GM18870 (cell line): ENCODE data around the gene CCDC106.

Experiments
- ATAC-seq: cut with Tn5 transposase; IDR thresholded peaks from one replicate; pipeline ENCODE4 v1.9.1; 2021; ENCODE audit warnings: moderate library complexity; ENCODE audit not compliant: unreplicated experiment

Gene CCDC106

DNA sequence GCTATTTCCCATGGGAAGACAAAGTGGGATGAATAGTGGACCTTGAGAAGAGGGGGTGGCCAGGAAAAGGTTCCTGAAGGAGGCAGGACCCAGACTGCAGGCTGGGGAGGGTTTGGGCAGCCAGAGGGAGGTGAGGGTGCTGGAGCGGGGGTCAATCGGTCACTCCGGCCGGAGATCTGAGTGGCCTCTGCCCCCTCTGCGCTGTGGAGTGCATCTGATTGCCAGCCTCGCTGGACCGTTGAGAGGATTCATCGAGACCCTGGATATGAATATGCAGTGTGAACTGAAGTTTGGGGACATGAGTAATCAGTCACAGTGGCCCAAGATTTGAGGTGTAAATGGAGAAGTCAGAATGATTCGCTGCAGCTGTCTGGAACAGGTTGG is 12.7 kb upstream of the CCDC106 start:
- no peak for ATAC-seq

- no peak for ATAC-seq
These were observed 12.1 kb upstream of the CCDC106 start for GRCh38 chr19:55635856-55636440.

DNA sequence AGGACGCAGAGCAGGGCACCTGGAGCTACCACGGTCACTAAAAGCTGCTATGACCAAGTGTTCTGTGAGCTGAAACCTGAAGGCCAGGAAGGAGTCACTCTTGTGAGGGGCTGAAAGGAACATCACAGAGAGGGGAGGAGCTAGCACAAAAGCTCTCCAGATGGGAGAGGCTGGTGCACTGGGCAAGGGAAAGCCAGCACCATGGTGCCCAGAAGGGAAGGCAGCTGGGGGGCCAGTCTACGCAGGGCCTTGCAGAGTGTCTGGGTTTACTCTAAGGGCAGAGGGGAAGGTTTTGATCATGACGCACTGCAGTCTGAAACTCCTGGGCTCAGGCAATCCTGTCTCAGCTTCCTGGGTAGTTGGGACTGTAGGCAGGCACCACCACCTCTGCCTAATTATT is 11.3 kb upstream of the CCDC106 start:
- no peak for ATAC-seq

GRCh38 chr19:55637534-55637933 is 10.5 kb upstream of the CCDC106 start:
- ATAC-seq: no peak

DNA sequence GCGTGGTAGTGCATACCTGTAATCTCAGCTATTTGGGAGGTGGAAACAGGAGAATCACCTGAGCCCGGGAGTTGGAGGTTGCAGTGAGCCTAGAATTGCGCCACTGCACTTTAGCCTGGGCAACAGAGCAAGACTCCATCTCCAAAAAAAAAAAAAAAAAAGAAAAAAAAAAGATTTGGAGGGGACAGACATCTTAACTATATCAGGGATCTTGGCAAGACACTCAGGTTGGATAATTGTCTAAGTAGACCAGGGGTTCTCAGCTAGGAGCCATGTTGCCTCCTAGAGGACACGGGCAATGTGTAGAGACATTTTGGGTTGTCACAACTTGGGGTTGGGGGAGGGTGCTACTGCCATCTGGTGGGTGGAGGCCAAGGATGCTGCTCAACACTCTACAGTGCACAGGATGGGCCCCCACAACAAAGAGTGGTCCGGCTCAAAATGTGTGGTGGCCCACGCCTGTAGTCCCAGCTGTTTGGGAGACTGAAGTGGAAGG is 9.1 kb upstream of the CCDC106 start:
- no peak for ATAC-seq

- no peak for ATAC-seq
These were observed 7.9 kb upstream of the CCDC106 start for GRCh38 chr19:55640043-55640576.

DNA sequence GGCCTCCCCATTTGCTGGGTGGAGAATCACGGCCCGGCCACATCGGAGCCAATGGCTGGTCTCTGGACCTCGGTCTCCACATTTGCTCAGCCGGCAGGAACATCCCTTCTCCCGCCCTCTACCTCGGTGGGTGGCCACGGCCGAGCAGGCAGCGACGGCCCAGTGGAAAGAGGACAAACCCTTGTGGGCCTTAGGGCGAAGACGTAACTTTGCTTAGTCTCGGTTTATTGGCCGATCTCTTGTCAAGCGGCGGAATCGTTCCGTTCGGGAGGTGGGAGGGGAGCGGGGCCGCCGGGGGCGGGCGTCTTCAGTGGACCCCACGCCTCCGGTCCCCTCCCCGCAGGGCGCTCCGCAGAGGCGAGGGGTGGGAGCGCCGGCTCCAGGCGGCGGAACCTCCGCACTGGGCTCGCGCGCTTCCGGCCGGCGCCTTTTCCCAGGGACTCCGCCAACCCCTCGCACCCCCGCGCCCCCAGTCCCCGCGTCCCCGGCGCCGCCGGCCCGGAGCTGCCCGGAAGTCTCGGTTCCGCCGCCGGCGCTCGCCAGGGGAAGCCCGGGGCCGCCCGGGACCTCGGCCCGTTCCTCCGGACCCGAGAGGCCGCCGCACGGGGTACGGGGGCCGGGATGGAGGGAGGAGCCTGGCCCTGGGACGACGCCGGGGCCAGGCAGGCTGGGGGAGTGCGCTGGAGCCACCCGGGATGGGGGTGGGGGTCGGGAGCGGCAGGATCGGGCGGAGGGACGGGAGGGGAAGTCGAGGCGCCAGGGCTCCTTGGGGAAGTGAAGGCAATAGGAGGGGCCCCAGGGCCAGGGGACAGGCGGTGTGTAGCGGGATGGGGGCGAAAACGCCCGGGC is 7.2 kb upstream of the CCDC106 start, which contains the start of gene ZNF580:
ZNF580 (plus strand) TSS at position 426 of the 849 bp plus-strand sequence. CDS start 1,507 bp downstream, outside the sequence.
- no peak for ATAC-seq

DNA sequence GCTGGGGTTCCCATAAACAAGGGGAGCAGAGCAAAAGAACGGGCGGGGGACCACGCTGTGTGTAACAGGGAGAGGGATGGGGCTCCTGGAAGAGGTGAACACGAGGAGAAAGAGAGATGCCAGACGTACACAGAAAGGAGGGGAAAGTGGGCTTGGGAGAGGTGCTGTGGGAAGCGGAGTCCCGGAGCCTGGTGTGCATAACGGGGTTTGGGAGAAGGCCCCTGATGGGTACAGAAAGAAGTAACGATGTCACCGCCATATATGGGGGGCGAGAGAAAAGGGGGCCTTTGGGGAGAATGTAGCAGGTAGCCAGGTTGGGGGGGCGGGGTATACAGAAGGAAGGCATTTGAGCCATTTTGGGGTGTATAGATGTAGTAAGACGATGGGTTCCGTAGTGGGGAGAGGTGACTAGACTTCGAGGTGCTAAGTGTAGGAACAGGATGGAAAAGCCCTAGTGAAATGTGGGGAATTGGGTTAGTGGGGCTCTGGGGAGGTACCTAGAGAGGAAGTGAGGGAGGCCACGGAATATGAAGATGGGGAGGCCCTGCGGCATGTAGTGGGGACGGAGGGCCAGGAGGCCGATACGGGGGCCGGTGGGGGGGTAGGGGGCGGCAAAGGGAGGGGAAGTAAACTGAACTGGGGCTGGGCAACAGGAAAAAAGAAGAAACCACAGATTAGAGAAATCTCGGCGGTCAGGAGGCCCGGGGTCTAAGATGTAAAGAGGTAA is 6.4 kb upstream of the CCDC106 start:
- ATAC-seq: no peak

DNA sequence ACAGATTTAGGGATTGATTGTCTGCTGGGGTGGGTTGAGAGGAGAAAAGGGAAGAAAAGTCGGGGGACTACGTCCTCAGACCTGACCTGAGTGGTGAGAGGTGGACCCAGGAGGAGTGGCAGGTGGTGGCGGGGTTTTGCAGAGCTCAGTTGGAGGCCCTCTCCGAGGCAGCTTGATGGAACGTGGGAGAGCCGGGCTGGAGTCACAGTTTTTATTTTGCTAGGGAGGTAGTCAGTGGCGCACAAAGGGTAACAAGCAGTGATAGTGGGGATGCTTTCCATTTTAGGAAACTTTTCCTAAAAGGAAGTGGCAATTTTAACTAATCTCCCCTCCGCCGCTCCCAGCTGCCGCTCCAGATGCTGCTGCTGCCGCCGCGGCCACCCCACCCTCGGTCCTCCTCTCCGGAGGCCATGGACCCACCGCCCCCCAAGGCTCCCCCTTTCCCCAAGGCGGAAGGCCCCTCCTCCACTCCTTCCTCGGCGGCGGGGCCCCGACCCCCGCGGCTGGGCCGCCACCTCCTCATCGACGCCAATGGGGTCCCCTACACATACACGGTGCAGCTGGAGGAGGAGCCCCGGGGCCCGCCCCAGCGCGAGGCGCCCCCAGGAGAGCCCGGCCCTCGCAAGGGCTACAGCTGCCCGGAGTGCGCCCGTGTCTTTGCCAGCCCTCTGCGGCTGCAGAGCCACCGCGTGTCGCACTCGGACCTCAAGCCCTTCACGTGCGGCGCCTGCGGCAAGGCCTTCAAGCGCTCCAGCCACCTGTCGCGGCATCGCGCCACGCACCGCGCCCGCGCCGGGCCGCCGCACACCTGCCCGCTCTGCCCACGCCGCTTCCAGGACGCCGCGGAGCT is 5.6 kb upstream of the CCDC106 start:
- ATAC-seq: no peak

GRCh38 chr19:55643003-55643886 is 4.8 kb upstream of the CCDC106 start, which contains the start of gene ZNF581:
ZNF581 (plus strand) TSS chr19:55643649; CDS start chr19:55644572, 923 bp downstream.
- ATAC-seq: no peak

- no peak for ATAC-seq
These were observed 4.2 kb upstream of the CCDC106 start for GRCh38 chr19:55643887-55644176.

GRCh38 chr19:55644191-55644833 is 3.7 kb upstream of the CCDC106 start:
- ATAC-seq: no peak

DNA sequence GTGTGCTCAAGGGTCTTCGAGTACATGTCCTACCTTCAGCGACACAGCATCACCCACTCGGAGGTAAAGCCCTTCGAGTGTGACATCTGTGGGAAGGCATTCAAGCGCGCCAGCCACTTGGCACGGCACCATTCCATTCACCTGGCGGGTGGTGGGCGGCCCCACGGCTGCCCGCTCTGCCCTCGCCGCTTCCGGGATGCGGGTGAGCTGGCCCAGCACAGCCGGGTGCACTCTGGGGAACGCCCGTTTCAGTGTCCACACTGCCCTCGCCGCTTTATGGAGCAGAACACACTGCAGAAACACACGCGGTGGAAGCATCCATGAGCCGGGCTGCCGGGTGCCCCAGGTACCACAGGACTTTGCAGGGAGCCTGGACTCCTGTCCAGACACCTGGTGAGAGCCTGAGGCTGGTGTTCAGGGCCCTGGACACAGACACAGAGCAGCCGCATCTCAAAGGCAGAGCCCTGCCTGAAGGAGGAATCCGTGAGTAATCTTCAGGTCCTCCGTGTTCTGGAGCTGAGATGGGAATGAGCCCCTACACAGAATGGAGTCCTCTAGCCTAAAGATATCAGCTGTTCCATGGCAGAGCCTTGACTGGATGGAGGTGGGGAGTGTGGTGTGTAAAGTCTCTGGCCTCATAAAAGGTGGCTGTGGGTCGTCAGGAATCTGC is 3.0 kb upstream of the CCDC106 start:
- ATAC-seq: no peak

GRCh38 chr19:55645512-55645881 is 2.5 kb upstream of the CCDC106 start:
- ATAC-seq: no peak

GRCh38 chr19:55646889-55647731 is 902 bp upstream of the CCDC106 start:
- ATAC-seq: no peak

GRCh38 chr19:55648585-55649267 is 714 bp downstream of the CCDC106 start:
- no peak for ATAC-seq
